GM10248 (cell line): ENCODE measurements around the gene PRDX2.

Experiments used
- CTCF ChIA-PET: fragments of 300-600 bp; sonication (Branson Sonifier 250); formaldehyde crosslinking; extraction: SDS; loops from one replicate; lab custom pipeline; 2021; ENCODE audit warnings: antibody characterized with exemption; lab: Yijun Ruan, JAX
- POLR2A ChIA-PET: fragments of 350-650 bp; sonication (Branson Sonifier 250); formaldehyde crosslinking; extraction: SDS; loops from one replicate; lab custom pipeline; 2020; ENCODE audit warnings: antibody characterized with exemption; lab: Yijun Ruan, JAX
- DNase-seq: peaks from one replicate; pipeline ENCODE4 v3.0.0; 2012; ENCODE audit errors: extremely low spot score
- TF ChIP-seq, protein P1 (sequence below): IDR thresholded peaks from 2 replicates; pipeline ENCODE4 v1.5.1; 2012; ENCODE audit warnings: mild to moderate bottlenecking, low read depth; ENCODE audit errors: extremely low read depth, missing control alignments, control extremely low read depth

PRDX2 gene

GRCh38 chr19:12788682-12789097 lies 12.9 kb downstream of the PRDX2 start:
- TF ChIP-seq, protein P1, sequence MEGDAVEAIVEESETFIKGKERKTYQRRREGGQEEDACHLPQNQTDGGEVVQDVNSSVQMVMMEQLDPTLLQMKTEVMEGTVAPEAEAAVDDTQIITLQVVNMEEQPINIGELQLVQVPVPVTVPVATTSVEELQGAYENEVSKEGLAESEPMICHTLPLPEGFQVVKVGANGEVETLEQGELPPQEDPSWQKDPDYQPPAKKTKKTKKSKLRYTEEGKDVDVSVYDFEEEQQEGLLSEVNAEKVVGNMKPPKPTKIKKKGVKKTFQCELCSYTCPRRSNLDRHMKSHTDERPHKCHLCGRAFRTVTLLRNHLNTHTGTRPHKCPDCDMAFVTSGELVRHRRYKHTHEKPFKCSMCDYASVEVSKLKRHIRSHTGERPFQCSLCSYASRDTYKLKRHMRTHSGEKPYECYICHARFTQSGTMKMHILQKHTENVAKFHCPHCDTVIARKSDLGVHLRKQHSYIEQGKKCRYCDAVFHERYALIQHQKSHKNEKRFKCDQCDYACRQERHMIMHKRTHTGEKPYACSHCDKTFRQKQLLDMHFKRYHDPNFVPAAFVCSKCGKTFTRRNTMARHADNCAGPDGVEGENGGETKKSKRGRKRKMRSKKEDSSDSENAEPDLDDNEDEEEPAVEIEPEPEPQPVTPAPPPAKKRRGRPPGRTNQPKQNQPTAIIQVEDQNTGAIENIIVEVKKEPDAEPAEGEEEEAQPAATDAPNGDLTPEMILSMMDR, result peak; percentile 27
- DNase-seq, result peak; percentile 78
- ChIA-PET POLR2A (interaction anchor here (0.6 to 1.6 kb wide), 3 partner anchors 10 to 16 kb away, joined by 4 to 9 read pairs (median 4); no protein-coding TSS in a partner anchor), CTCF (interaction anchor here (1.2 to 4.3 kb wide), 5 partner anchors 11 to 59 kb away, joined by 4 to 62 read pairs (median 6); no protein-coding TSS in a partner anchor)

DNA sequence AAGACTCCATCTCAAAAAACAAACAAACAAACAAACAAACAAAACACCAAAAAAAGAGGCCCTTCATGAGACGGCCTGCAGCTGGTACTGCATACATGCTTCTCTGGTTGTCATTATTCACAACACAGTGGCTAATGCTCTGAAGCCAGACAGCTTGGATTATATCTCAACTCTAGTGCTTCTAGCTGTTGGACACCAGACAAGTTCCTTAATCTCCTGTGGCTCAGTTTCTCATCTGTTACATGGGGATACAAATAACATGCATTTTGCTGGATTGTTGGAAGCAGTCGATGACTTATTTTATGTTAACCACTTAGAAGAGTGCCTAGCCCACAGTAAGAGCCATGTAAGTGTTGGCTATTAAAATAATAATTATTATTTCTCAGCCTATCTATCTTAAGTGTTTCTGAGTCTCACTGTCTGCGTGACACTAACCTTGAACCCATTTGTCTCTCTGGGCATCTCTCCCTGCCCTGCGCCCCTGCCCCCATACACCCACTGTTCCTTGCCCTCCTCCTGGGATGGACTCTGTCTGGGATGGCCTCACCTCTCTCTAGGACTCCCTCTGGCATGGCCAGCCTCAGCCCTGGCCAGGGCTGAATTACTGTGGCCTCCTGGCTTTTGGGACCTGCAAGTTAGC lies 13.4 kb downstream of the PRDX2 start:
- no peak for DNase-seq
- POLR2A ChIA-PET, result interaction anchor here (0.6 to 1.6 kb wide), 3 partner anchors 10 to 17 kb away, joined by 4 to 9 read pairs (median 4); no protein-coding TSS in a partner anchor
- CTCF ChIA-PET, result interaction anchor here (1.0 to 4.3 kb wide), 7 partner anchors 8 to 60 kb away, joined by 3 to 62 read pairs (median 6); no protein-coding TSS in a partner anchor
- TF ChIP-seq, protein P1, result no peak

DNA sequence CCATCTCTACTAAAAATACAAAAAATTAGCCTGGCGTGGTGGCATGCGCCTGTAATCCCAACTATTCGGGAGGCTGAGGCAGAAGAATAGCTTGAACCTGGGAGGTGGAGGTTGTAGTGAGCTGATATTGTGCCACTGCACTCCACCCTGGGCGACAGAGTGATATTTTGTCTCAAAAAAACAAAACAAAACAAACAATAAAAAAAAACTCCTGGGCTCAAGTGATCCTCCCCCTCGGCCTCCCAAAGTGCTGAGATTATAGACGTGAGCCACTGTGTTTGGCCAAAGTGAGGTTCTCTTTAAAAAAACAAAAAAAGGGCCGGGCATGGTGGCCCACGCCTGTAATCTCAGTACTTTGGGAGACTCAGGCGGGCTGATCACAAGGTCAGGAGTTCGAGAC lies 14.1 kb downstream of the PRDX2 start:
- no peak for DNase-seq
- ChIA-PET POLR2A (no interaction called here), CTCF (interaction anchor here (1.0 to 4.3 kb wide), 5 partner anchors 9 to 61 kb away, joined by 3 to 62 read pairs (median 5); no protein-coding TSS in a partner anchor)
- TF ChIP-seq, protein P1, result no peak

DNA sequence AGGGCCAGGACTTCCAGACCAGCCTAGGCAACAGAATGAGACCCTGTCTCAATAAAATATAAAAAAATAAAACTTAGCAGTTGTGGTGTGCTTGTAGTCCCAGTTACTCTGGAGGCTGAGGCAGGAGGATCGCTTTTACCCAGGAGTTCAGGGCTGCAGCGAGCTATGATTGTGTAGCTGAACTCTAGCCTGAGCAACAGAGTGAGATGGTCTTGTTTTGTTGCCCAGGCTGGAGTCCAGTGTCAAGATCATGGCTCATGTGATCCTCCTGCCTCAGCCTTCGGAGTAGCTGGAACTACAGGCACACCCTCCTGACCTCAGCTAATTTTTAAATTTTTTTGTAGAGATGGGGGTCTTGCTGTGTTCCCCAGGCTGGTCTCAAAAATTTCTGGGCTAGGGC lies 14.6 kb downstream of the PRDX2 start:
- CTCF ChIA-PET, result interaction anchor here (0.8 to 4.3 kb wide), 5 partner anchors 9 to 98 kb away, joined by 3 to 62 read pairs (median 4); no protein-coding TSS in a partner anchor
- DNase-seq, result no peak
- TF ChIP-seq, protein P1, result no peak
- POLR2A ChIA-PET, result no interaction called here

GRCh38 chr19:12786141-12786870 lies 15.3 kb downstream of the PRDX2 start:
- TF ChIP-seq, protein P1, result no peak
- DNase-seq, result no peak
- ChIA-PET POLR2A (no interaction called here), CTCF (interaction anchor here (0.8 to 4.3 kb wide), 3 partner anchors 9 to 99 kb away, joined by 3 to 62 read pairs (median 15); no protein-coding TSS in a partner anchor)

- TF ChIP-seq, protein P1, result no peak
- ChIA-PET POLR2A (no interaction called here), CTCF (interaction anchor here (0.9 to 4.3 kb wide), 2 partner anchors 8 to 10 kb away, joined by 3 to 62 read pairs; no protein-coding TSS in a partner anchor)
- no peak for DNase-seq
Observed at GRCh38 chr19:12785431-12786031, 16.1 kb downstream of the PRDX2 start.
